Measurements from ENCODE around the gene SLC44A4.

DNA sequence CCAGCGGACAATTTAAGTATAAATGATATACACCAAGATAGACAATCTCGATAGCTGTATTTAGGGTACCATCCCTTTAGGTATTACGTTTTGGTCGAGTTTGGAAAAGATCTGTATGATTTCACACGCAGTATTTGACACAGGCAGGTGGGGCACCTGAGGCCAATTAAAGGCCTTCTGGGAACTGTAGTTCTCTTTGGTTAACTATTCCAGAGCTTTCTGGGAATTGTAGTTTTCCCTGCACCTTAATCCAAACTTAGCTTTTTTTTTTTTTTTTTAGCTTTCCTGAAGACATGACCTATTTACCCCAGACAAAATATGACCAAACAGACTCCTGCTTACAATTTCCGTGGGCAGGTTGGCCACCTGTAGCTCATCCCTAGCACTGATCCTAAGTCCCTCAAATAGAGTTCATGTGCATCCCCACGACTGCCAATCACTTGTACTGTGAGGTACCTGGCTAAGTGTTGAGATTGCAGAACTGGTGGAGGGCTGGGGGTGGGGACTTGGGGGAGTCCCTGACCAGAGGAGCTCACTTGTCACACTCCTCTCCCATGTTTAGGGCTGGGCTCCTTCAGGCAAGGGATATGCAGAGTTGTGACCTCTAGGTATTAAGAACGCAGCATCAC is 19.7 kb upstream of the SLC44A4 start:
- TF ChIP-seq, protein P1, sequence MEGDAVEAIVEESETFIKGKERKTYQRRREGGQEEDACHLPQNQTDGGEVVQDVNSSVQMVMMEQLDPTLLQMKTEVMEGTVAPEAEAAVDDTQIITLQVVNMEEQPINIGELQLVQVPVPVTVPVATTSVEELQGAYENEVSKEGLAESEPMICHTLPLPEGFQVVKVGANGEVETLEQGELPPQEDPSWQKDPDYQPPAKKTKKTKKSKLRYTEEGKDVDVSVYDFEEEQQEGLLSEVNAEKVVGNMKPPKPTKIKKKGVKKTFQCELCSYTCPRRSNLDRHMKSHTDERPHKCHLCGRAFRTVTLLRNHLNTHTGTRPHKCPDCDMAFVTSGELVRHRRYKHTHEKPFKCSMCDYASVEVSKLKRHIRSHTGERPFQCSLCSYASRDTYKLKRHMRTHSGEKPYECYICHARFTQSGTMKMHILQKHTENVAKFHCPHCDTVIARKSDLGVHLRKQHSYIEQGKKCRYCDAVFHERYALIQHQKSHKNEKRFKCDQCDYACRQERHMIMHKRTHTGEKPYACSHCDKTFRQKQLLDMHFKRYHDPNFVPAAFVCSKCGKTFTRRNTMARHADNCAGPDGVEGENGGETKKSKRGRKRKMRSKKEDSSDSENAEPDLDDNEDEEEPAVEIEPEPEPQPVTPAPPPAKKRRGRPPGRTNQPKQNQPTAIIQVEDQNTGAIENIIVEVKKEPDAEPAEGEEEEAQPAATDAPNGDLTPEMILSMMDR (IDR thresholded peaks at IDR 0.05; ENCODE audit: low read depth, low read length), result no peak
- no peak for TF ChIP-seq EZH2phosphoT487 (IDR thresholded peaks at IDR 0.05; ENCODE audit: low read depth)

Measured in OCI-LY3 (cell line).